ENCODE results near the gene UBE2S. TPM values are rescaled to one million over a fixed set of nuclear protein-coding genes. Genes with fewer than 3 reads are reported as not detected.

UBE2S gene
- total RNA-seq, 1 donor from 2014 or later, result 38.2 TPM

DNA sequence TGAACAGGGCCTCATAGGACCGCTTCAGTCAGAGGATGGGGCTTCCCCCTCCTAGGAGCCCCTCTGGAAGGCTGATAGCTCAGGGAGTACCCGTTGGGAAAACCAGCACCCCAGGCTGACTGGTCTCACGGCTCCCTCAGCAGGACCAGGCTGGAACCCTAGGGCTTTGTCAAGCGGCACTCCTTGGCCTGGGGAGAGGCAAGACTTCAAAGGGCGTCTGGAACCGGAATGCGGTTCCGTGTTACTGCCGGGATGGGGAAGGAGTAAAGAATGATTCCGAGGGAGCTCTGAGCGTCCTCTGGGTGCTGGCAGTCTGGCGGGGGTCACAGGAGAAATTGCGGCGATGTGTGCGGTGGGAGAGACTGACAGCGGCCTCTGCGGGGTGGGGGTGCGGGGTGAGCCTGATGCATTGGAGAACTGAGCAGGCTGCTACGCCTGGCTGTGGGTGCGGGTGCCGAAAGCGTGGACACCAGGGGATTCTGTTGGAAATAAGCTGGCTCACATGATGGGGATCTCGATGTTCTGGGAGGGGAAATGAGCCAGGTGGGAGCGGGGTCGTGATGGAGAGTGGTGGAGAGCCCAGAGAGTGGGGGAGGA is 54.9 kb downstream of the UBE2S start:
- TF ChIP-seq, protein P1, sequence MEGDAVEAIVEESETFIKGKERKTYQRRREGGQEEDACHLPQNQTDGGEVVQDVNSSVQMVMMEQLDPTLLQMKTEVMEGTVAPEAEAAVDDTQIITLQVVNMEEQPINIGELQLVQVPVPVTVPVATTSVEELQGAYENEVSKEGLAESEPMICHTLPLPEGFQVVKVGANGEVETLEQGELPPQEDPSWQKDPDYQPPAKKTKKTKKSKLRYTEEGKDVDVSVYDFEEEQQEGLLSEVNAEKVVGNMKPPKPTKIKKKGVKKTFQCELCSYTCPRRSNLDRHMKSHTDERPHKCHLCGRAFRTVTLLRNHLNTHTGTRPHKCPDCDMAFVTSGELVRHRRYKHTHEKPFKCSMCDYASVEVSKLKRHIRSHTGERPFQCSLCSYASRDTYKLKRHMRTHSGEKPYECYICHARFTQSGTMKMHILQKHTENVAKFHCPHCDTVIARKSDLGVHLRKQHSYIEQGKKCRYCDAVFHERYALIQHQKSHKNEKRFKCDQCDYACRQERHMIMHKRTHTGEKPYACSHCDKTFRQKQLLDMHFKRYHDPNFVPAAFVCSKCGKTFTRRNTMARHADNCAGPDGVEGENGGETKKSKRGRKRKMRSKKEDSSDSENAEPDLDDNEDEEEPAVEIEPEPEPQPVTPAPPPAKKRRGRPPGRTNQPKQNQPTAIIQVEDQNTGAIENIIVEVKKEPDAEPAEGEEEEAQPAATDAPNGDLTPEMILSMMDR (IDR thresholded peaks at IDR 0.05; ENCODE audit: insufficient read depth, low read length, severe bottlenecking), result no peak
- no peak for FAIRE-seq
- Histone ChIP-seq H3K36me3 (ENCODE audit: control insufficient read depth, insufficient read depth, low read length) (no peaks in the 10 kb centered on the region), H3K27me3 (ENCODE audit: control insufficient read depth, insufficient read depth, low read length) (peaks cover 4% of the 10 kb centered on the region), H3K4me3 (ENCODE audit: low read depth, low read length) (no peak overlapping the region)
- DNase-seq (ENCODE audit: low read depth), result no peak

DNA sequence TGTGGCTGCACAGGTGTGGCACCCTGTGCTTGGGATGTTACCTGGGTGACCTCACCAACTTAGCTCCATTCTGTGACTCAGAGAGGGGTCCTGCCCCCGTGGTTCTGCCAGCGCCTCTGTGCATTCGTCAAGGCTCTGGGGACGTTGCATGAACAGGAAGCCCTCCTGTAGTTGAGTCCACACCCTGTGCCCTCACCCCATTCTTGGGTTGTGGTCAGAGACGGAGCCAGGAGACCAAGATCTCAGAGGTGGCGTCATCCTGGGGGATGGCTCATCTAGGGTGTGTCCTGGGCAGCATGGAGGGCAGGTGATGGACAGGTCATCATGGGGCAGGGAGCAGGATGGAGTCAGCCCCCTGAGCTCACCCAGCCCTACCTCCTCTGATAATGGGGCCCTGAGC is 55.5 kb downstream of the UBE2S start:
- peaks cover 3% of the 10 kb centered on the region for H3K36me3 ChIP-seq (ENCODE audit: control insufficient read depth, insufficient read depth, low read length)
- DNase-seq (ENCODE audit: low read depth) (peak; percentile 55), FAIRE-seq (peak; percentile 64)
- peaks cover 4% of the 10 kb centered on the region for H3K27me3 ChIP-seq (ENCODE audit: control insufficient read depth, insufficient read depth, low read length)
- TF ChIP-seq, protein P1 (IDR thresholded peaks at IDR 0.05; ENCODE audit: insufficient read depth, low read length, severe bottlenecking), result no peak
- no peak overlapping the region for H3K4me3 ChIP-seq (ENCODE audit: low read depth, low read length)

DNA sequence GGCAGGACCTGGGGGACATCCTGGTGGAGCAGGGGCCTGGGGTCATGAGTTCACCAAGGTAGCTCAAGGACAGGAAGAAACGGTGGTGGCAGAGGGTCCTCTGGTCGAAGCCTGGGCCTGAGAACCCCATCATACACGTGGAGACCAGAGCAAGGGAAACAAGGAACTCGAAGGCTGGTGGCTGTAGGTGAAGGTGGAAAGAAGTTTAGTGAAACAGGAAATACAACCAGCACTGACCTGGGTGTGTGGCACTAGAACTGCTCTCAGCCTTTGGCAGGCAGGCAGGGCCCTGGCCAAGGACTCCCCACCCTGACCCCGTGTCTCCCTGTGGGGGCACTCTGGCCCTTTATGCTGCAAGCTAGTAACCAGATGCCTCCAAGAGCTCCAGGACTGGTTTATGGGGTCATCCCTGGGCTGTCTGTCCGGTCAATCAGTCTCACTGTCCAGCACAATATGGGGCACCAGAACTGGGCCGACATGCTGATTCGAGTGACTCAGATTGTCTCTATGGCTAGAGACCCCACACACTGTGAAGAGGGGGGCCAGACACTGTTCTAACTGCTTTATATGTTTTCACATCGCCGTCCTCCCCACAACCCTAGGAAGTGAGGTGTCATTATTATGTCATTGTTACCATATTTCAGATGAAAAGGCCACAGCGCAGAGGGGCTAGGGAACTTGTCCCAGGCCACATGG is 56.8 kb downstream of the UBE2S start:
- FAIRE-seq (peak; percentile 64), DNase-seq (ENCODE audit: low read depth) (no peak)
- TF ChIP-seq, protein P1 (IDR thresholded peaks at IDR 0.05; ENCODE audit: insufficient read depth, low read length, severe bottlenecking), result no peak
- peaks cover 4% of the 10 kb centered on the region for H3K27me3 ChIP-seq (ENCODE audit: control insufficient read depth, insufficient read depth, low read length)
- H3K36me3 ChIP-seq (ENCODE audit: control insufficient read depth, insufficient read depth, low read length), result peaks cover 7% of the 10 kb centered on the region
- H3K4me3 ChIP-seq (ENCODE audit: low read depth, low read length), result no peak overlapping the region

Other genes starting within 250 kb of the UBE2S start
- gene DNAAF3, start 241.2 kb downstream of the UBE2S start, total RNA-seq, result 0.53 and 0.77 TPM in 2 replicates
- gene SYT5, start 227.5 kb downstream of the UBE2S start, total RNA-seq, result 0.13 and 0.26 TPM in 2 replicates
- 3.9 and 7.4 TPM in 2 replicates for gene PTPRH, start 198.3 kb downstream of the UBE2S start, total RNA-seq
- gene TMEM86B, start 179.0 kb downstream of the UBE2S start, total RNA-seq, result 0.53 and 1.4 TPM in 2 replicates
- 15.5 and 27.1 TPM in 2 replicates for gene PPP6R1, start 148.8 kb downstream of the UBE2S start, total RNA-seq
- gene HSPBP1, start 127.7 kb downstream of the UBE2S start, total RNA-seq, result 37.1 and 41.6 TPM in 2 replicates
- 0.51 and 0.53 TPM in 2 replicates for gene BRSK1, start 123.8 kb downstream of the UBE2S start, total RNA-seq
- gene TMEM150B, start 82.4 kb downstream of the UBE2S start, total RNA-seq, result not detected in 2 replicates
- gene KMT5C, start 67.9 kb downstream of the UBE2S start, total RNA-seq, result 5.3 and 9.0 TPM in 2 replicates
- gene COX6B2, start 53.1 kb downstream of the UBE2S start, total RNA-seq, result 0.26 and 0.64 TPM in 2 replicates
- not detected in 2 replicates for gene GARIN5B, start 44.5 kb downstream of the UBE2S start, total RNA-seq
- 0.64 and 1.3 TPM in 2 replicates for gene IL11, start 37.3 kb downstream of the UBE2S start, total RNA-seq
- not detected in 2 replicates for gene TMEM190, start 31.0 kb downstream of the UBE2S start, total RNA-seq
- gene TMEM238, start 23.5 kb downstream of the UBE2S start, total RNA-seq, result 3.1 and 10.0 TPM in 2 replicates
- 348 and 603 TPM in 2 replicates for gene RPL28, start 21.9 kb downstream of the UBE2S start, total RNA-seq
- not detected in 2 replicates for gene SHISA7, start 35.5 kb upstream of the UBE2S start, total RNA-seq
- gene ISOC2, start 53.9 kb upstream of the UBE2S start, total RNA-seq, result 33.2 and 33.3 TPM in 2 replicates
- not detected in 2 replicates for gene C19orf85, start 57.0 kb upstream of the UBE2S start, total RNA-seq
- gene ZNF628, start 68.8 kb upstream of the UBE2S start, total RNA-seq, result 0.79 and 1.0 TPM in 2 replicates
- gene NAT14, start 77.4 kb upstream of the UBE2S start, total RNA-seq, result 2.4 and 3.5 TPM in 2 replicates
- gene SSC5D, start 80.6 kb upstream of the UBE2S start, total RNA-seq, result under 0.01 and 0.26 TPM in 2 replicates
- not detected in 2 replicates for gene SBK2, start 129.3 kb upstream of the UBE2S start, total RNA-seq
- not detected in 2 replicates for gene SBK3, start 137.8 kb upstream of the UBE2S start, total RNA-seq
- 1.8 and 2.2 TPM in 2 replicates for gene ZNF579, start 173.1 kb upstream of the UBE2S start, total RNA-seq
- gene FIZ1, start 191.7 kb upstream of the UBE2S start, total RNA-seq, result 2.1 and 3.5 TPM in 2 replicates
- 18.4 and 19.6 TPM in 2 replicates for gene ZNF524, start 192.5 kb upstream of the UBE2S start, total RNA-seq
- 0.53 and 0.64 TPM in 2 replicates for gene ZNF865, start 197.9 kb upstream of the UBE2S start, total RNA-seq
- 5.0 and 5.1 TPM in 2 replicates for gene ZNF784, start 216.8 kb upstream of the UBE2S start, total RNA-seq
- gene ZNF580, start 233.2 kb upstream of the UBE2S start, total RNA-seq, result 2.4 and 2.7 TPM in 2 replicates
- 9.6 and 19.2 TPM in 2 replicates for gene ZNF581, start 235.9 kb upstream of the UBE2S start, total RNA-seq
- 2.6 and 2.9 TPM in 2 replicates for gene CCDC106, start 240.4 kb upstream of the UBE2S start, total RNA-seq
- 121 and 140 TPM in 2 replicates for gene U2AF2, start 247.2 kb upstream of the UBE2S start, total RNA-seq